SU-DHL-6 (cell line): ENCODE data around the gene AGTPBP1.

ENCODE experiments used
- H2AFZ ChIP-seq: fragments of 200-600 bp; sonication (generic); 2 replicates; pipeline ENCODE4 v1.6.1; 2014; ENCODE audit warnings: low read depth, mild to moderate bottlenecking, moderate library complexity, mixed read lengths, antibody characterized with exemption, low read length; ENCODE audit not compliant: severe bottlenecking
- H3F3A ChIP-seq: fragments of 200-600 bp; shearing (Covaris generic); 2 replicates; pipeline ENCODE4 v1.6.0; 2016; ENCODE audit warnings: antibody characterized with exemption, mild to moderate bottlenecking; ENCODE audit not compliant: insufficient read depth
- H3K27ac ChIP-seq: fragments of 200-600 bp; sonication (generic); 2 replicates; pipeline ENCODE4 v1.5.1; 2016; ENCODE audit warnings: low read depth, mild to moderate bottlenecking, low read length, moderate library complexity, mixed read lengths
- H3K27me3 ChIP-seq: fragments of 200-600 bp; sonication (generic), shearing (Covaris generic); 2 replicates; pipeline ENCODE4 v1.6.0; 2014; ENCODE audit warnings: mild to moderate bottlenecking, low read length
- H3K36me3 ChIP-seq: fragments of 200-600 bp; sonication (generic); 2 replicates; pipeline ENCODE4 v1.6.1; 2014; ENCODE audit warnings: mild to moderate bottlenecking, low read length, mixed read lengths
- H3K4me2 ChIP-seq: fragments of 300-600, 200-600 bp; shearing (Covaris generic), sonication (generic); 2 replicates; pipeline ENCODE4 v1.6.0; 2014; ENCODE audit warnings: low read length, low read depth, mild to moderate bottlenecking; ENCODE audit not compliant: poor library complexity, severe bottlenecking
- H3K4me3 ChIP-seq: fragments of 200-600 bp; sonication (generic); 2 replicates; pipeline ENCODE4 v1.5.1; 2014; ENCODE audit warnings: antibody characterized with exemption, low read length, mild to moderate bottlenecking, mixed read lengths; ENCODE audit not compliant: insufficient read depth, poor library complexity, severe bottlenecking
- H3K79me2 ChIP-seq: fragments of 200-600 bp; sonication (generic); 2 replicates; pipeline ENCODE4 v1.6.1; 2014; ENCODE audit warnings: mild to moderate bottlenecking, low read length, moderate library complexity; ENCODE audit not compliant: insufficient read depth
- H3K9ac ChIP-seq: fragments of 200-600 bp; sonication (generic); 2 replicates; pipeline ENCODE4 v1.7.0; 2014; ENCODE audit warnings: mild to moderate bottlenecking, low read length
- H3K9me2 ChIP-seq: fragments of 200-600 bp; sonication (generic); replicated peaks from 2 replicates; pipeline ENCODE4 v1.6.1; 2014; ENCODE audit warnings: low read length; ENCODE audit not compliant: insufficient read depth
- H3K9me3 ChIP-seq: fragments of 200-600 bp; sonication (generic); 2 replicates; pipeline ENCODE4 v1.6.1; 2014; ENCODE audit warnings: low read length, mixed read lengths; ENCODE audit not compliant: insufficient read depth
- H4K20me1 ChIP-seq: fragments of 200-600 bp; sonication (generic); 2 replicates; pipeline ENCODE4 v1.6.1; 2014; ENCODE audit warnings: low read depth, mild to moderate bottlenecking, antibody characterized with exemption, low read length, moderate library complexity, mixed read lengths
- EZH2phosphoT487 ChIP-seq: fragments of 200-600 bp; sonication (generic), shearing (Covaris generic); conservative IDR thresholded peaks from 2 replicates; pipeline ENCODE4 v1.6.1; 2018; ENCODE audit warnings: mild to moderate bottlenecking, antibody characterized with exemption, low read length, moderate library complexity, mixed read lengths
- TF ChIP-seq, protein P1 (sequence below): fragments of 200-600 bp; sonication (generic); IDR thresholded peaks from one replicate; pipeline ENCODE4 v1.5.1; 2017; ENCODE audit warnings: antibody characterized with exemption, mild to moderate bottlenecking, low read length, moderate library complexity; ENCODE audit not compliant: insufficient read depth, poor library complexity, severe bottlenecking

AGTPBP1 gene

DNA sequence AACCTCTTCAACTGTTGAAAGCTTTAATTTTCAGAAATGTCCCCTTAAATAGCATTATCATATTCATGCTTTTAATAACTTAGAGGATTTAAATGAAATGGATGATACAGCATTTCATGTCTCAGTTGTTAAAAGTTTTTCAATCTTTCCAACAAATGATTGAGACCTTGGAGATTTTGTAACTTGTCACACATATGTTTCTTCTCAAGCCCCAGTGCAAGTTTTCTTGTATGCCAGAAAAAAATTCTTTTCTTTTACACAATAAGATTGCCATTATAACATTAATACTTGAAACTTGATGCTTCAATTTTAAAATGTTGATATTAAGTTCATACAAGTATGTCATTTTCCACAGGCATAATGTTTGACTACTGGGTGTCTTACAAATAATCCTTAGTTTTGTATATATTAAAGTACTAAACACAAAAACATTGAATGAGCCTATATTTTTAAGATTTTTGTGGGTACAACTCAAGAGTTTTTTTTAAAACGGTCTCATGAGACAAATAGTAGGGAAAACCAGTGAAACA is 124.5 kb downstream of the AGTPBP1 start:
- Histone ChIP-seq H3K4me3 (no peak overlapping the region), H3K9ac (no peak overlapping the region), H3K27ac (no peak overlapping the region), H4K20me1 (no peaks in the 10 kb centered on the region; the same call in 1 of the 2 replicates), H3F3A (no peaks in the 10 kb centered on the region), H3K79me2 (no peaks in the 10 kb centered on the region), H3K9me2 (no peaks in the 10 kb centered on the region), H2AFZ (no peak overlapping the region), H3K9me3 (no peaks in the 10 kb centered on the region), H3K4me2 (no peak overlapping the region), H3K27me3 (no peaks in the 10 kb centered on the region), H3K36me3 (no peaks in the 10 kb centered on the region; the same call in 1 of the 2 replicates)
- TF ChIP-seq EZH2phosphoT487 = no peak
- TF ChIP-seq, protein P1, sequence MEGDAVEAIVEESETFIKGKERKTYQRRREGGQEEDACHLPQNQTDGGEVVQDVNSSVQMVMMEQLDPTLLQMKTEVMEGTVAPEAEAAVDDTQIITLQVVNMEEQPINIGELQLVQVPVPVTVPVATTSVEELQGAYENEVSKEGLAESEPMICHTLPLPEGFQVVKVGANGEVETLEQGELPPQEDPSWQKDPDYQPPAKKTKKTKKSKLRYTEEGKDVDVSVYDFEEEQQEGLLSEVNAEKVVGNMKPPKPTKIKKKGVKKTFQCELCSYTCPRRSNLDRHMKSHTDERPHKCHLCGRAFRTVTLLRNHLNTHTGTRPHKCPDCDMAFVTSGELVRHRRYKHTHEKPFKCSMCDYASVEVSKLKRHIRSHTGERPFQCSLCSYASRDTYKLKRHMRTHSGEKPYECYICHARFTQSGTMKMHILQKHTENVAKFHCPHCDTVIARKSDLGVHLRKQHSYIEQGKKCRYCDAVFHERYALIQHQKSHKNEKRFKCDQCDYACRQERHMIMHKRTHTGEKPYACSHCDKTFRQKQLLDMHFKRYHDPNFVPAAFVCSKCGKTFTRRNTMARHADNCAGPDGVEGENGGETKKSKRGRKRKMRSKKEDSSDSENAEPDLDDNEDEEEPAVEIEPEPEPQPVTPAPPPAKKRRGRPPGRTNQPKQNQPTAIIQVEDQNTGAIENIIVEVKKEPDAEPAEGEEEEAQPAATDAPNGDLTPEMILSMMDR = no peak

DNA sequence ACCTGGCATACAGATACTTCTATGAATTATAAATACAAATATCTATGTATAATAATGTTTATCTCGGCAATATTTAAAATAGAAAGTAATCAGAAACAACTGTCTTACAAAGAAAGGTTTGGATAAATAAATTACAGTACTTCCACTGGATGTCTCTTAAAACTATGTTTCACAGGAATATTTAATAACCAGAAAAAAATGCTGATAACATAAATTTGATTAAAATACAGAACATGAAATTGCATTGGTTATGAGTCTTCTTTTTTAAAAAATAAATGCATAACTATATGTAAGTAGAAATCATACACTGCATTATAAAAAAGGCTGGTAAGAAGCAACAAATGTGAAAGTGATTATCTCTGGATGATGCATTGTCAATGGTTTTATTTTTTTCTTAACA is 126.0 kb downstream of the AGTPBP1 start:
- H3F3A ChIP-seq = 0 out of 2 replicates have a peak, but pooled peaks cover 5% of the 10 kb centered on the region
- H3K27me3 ChIP-seq = no peaks in the 10 kb centered on the region
- H3K9ac ChIP-seq = no peak overlapping the region
- TF ChIP-seq, protein P1 = no peak
- TF ChIP-seq EZH2phosphoT487 = no peak
- no peak overlapping the region for H3K27ac ChIP-seq
- no peaks in the 10 kb centered on the region for H3K9me2 ChIP-seq
- no peak overlapping the region for H2AFZ ChIP-seq
- no peaks in the 10 kb centered on the region; the same call in 1 of the 2 replicates for H3K36me3 ChIP-seq
- H4K20me1 ChIP-seq = no peaks in the 10 kb centered on the region; the same call in 1 of the 2 replicates
- no peak overlapping the region for H3K4me2 ChIP-seq
- H3K4me3 ChIP-seq = no peak overlapping the region
- H3K79me2 ChIP-seq = no peaks in the 10 kb centered on the region
- H3K9me3 ChIP-seq = no peaks in the 10 kb centered on the region

DNA sequence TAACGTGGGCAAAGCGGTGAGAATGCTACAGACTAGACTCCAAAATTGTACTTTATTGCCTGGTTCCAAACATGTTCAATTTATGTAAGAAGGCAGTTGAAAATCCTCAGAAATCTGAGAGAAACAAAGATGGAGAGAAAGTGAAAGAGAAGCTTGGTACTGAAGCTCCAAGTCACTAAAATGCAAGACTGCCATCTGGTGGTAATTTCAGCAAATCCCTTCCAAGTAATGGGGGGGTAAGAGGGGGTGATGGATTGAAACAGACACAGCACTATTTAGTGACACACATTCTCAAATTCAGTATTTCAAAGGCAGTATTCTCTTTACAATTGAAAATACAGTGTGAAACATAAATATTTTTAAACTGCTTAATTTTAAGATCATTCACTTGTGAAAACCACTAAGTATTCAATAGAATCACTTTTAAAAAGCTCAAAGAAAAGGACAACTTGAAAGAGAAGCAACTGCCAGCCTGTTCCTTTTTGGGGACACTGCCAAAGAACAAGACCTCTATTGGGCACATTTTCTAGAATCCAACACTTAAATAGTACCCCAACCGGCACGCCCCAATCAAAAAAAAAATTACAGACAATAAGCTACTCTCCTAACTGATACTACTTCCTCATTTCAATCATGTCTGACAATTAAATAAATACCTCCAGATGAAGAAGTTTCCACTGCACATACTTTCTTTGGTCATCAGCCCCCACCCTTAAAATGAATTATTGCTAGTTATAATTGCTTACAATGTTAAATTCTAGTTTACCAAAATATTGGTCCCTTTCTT is 131.5 kb downstream of the AGTPBP1 start:
- no peak for TF ChIP-seq EZH2phosphoT487
- TF ChIP-seq, protein P1 = peak; percentile 64
- H3K79me2 ChIP-seq = no peaks in the 10 kb centered on the region
- H3K9me3 ChIP-seq = no peaks in the 10 kb centered on the region
- H2AFZ ChIP-seq = peak overlapping the region; percentile 13
- H3F3A ChIP-seq = 0 out of 2 replicates have a peak, but pooled peaks cover 7% of the 10 kb centered on the region
- no peak overlapping the region for H3K4me3 ChIP-seq
- 0 out of 2 replicates have a peak overlapping the region, but pooled peaks have one; percentile 12 for H3K9ac ChIP-seq
- H3K27ac ChIP-seq = 0 out of 2 replicates have a peak overlapping the region, but pooled peaks have one; percentile 5
- H3K4me2 ChIP-seq = peak overlapping the region; percentile 48
- H3K36me3 ChIP-seq = no peaks in the 10 kb centered on the region; the same call in 1 of the 2 replicates
- H4K20me1 ChIP-seq = no peaks in the 10 kb centered on the region
- H3K9me2 ChIP-seq = no peaks in the 10 kb centered on the region
- no peaks in the 10 kb centered on the region for H3K27me3 ChIP-seq
